Psoas muscle (tissue), 8 donors: ENCODE measurements around the gene CENPO. TPM values are rescaled to one million over a fixed set of nuclear protein-coding genes. Genes with fewer than 3 reads are reported as not detected.

Experiments
- ATAC-seq, 4 donors: fragments of 200-7000 bp; cut with Tn5 transposase; one replicate each; pipeline ENCODE4 v1.9.1; 2020; ENCODE audit warnings: moderate library complexity in 3 of 4, mild to moderate bottlenecking in 2 of 4
- DNase-seq, 2 donors: peaks; one replicate each; pipeline ENCODE4 v3.0.0-alpha.2; 2020
- H3K27ac ChIP-seq: fragments of 200-600 bp; one replicate; pipeline ENCODE4 v1.8.0; 2022
- H3K27me3 ChIP-seq, 3 donors: fragments of 200-600 bp in 1 of 3; one replicate each; pipeline versions ENCODE4 v1.6.1 to v1.8.0; 2013 to 2022; ENCODE audit warnings: low read length in 2 of 3, mild to moderate bottlenecking in 2 of 3, moderate library complexity in 1 of 3; ENCODE audit not compliant: insufficient read depth in 3 of 3
- H3K36me3 ChIP-seq, 2 donors: fragments of 200-600 bp in 1 of 2; one replicate each; pipeline versions ENCODE4 v1.6.1 to v1.8.0; 2013 to 2022; ENCODE audit warnings: low read depth in 1 of 2, mild to moderate bottlenecking in 1 of 2, moderate library complexity in 1 of 2; ENCODE audit not compliant: insufficient read depth in 1 of 2
- H3K4me1 ChIP-seq: fragments of 200-600 bp; one replicate; pipeline ENCODE4 v1.8.0; 2022
- H3K4me3 ChIP-seq: fragments of 200-600 bp; one replicate; pipeline ENCODE4 v1.8.0; 2022; ENCODE audit warnings: mild to moderate bottlenecking
- H3K9me3 ChIP-seq: fragments of 200-600 bp; one replicate; pipeline ENCODE4 v1.8.0; 2022
- CTCF ChIP-seq: fragments of 200-600 bp; IDR thresholded peaks from one replicate; pipeline ENCODE4 v1.8.0; 2022; ENCODE audit warnings: antibody characterized with exemption
- WGBS, 3 donors: extraction: QIAGEN DNeasy Blood & Tissue Kit; methylation state at CpG; one replicate each; pipeline versions ENCODE4 v1.1.6 to v1.1.7; 2013; 5-methylcytosine and 5-hydroxymethylcytosine counted together
- intact Hi-C, 2 donors: fragments of 100-400 bp; cut with DNase I; formaldehyde crosslinking; loops; one replicate each; pipeline versions ENCODE4 v1.11.0 to v1.14.2; 2022
- polyA plus RNA-seq, 3 donors: library from polyadenylated mRNA; stranded (reverse); fragments of 200-250 nt; gene quantifications; one replicate each; pipeline ENCODE4 v1.2.3, GENCODE V29; 2013
- total RNA-seq, 4 donors: library from RNA; stranded (reverse); fragmentation: NEBNext Ultra II Directional in 2 of 4; extraction: Animal tissue kit (Norgen Biotek cat#: 25700) in 2 of 4; gene quantifications; one replicate each; pipeline versions ENCODE4 v1.2.1 to v1.2.4, GENCODE V29; 2021 to 2023
- donor health status: healthy with polysubstance abuse.
- donor health status: DM: no; HTN: no; CAD: no; lungs with moderate emphysema.
- donor health status: Bipolar disorder and iron deficiency.
- donor health status: healthy.
- donor health status: DM: yes; HTN: yes; CAD: no.
- donor health status: DM: no; HTN: no; CAD: no.
- donor health status: DM: no; HTN: no; CAD: no.
- donor health status: DM: yes; HTN: yes; CAD: no.

CENPO gene
- total and polyA plus RNA-seq, 7 donors = 1.6 to 5.4 (median 2.8) TPM

DNA sequence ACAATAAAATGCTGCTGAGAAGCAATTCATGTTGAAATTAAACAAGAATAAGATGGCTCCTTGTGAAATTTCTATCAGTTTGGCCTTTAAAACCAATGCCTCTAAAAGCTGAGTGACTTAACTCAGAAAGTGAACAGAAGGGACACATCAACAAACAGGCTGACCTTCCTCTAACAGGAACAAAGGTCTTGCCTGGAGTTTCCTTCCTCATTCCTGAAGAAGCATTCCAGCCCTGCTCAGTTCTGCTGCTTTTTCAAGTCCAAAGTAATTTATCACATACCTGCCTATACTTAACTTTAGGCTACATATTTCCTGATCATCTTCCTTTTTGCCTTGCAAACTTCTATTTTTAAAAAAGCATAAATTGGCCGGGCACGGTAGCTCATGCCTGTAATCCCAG lies 14.1 kb upstream of the CENPO start:
- Histone ChIP-seq H3K27ac (no peak overlapping the region), H3K36me3 (no peaks in the 10 kb centered on the region), H3K4me3 (no peak overlapping the region), H3K4me1 (no peaks in the 10 kb centered on the region), H3K9me3 (no peaks in the 10 kb centered on the region), H3K27me3 (no peaks in the 10 kb centered on the region)
- TF ChIP-seq CTCF = no peak
- ATAC-seq (no peak), DNase-seq (no peak)
- intact Hi-C loops = no loop called here
- WGBS, 3 donors = 52 to 78% (median 71%) methylated on average over 2 of the region's 2 CpGs

DNA sequence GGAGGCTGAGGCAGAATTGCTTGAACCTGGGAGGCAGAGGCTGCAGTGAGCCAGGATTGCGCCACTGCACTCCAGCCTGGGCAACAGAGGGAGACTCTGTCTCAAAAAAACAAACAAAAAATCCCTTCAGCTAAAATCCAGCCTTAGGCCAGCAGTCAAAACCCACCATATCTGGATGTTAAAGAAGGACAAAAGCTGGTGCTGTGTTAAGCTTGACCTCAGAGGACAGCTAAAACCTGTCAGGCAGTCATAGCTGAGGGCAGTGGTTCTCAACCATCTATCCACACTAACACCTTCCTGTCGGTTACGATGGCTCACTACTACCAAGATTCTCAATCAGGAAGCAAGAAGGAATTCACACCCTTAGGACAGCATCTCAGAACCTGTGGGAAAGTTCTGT lies 9.6 kb upstream of the CENPO start:
- ATAC-seq (no peak), DNase-seq (no peak)
- H3K9me3 ChIP-seq = no peaks in the 10 kb centered on the region
- no peak for TF ChIP-seq CTCF
- no peak overlapping the region for H3K4me3 ChIP-seq
- H3K27ac ChIP-seq = no peak overlapping the region
- 81 to 89% (median 85%) methylated on average over 3 of the region's 3 CpGs for WGBS, 3 donors
- no peaks in the 10 kb centered on the region for H3K4me1 ChIP-seq
- intact Hi-C loops = no loop called here
- no peaks in the 10 kb centered on the region for H3K27me3 ChIP-seq
- H3K36me3 ChIP-seq = peaks cover 0 to 2% of the 10 kb centered on the region in 2 donors

- H3K4me1 ChIP-seq = no peaks in the 10 kb centered on the region
- no peak for TF ChIP-seq CTCF
- no peaks in the 10 kb centered on the region for H3K27me3 ChIP-seq
- H3K27ac ChIP-seq = no peak overlapping the region
- DNase-seq (no peak), ATAC-seq (no peak)
- 70 to 79% (median 77%) methylated on average over 6 of the region's 6 CpGs for WGBS, 3 donors
- peaks cover 0 to 19% of the 10 kb centered on the region in 2 donors for H3K36me3 ChIP-seq
- intact Hi-C loops = no loop called here
- H3K9me3 ChIP-seq = no peaks in the 10 kb centered on the region
- no peak overlapping the region for H3K4me3 ChIP-seq
These were observed 7.4 kb upstream of the CENPO start for GRCh38 chr2:24785671-24786321.

DNA sequence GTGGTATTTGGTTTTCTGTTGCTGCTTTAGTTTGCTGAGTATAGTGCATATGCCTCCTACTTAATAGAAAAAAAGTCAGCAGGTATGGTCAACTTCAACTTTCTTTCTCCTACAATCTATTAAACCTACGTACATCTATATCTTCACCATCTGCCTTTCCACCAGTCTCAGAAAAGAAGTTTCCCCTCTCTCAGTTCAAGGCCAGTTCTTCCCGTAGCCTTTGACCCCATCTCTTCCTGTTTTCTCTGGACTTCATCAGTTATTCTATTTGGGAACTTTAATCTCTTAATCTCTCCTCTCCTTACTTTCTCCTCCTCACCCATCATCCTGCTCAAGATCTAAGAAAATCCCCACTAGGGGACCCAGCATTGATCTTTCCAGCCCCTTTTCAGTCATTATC lies 5.7 kb upstream of the CENPO start:
- intact Hi-C loops = no loop called here
- H3K36me3 ChIP-seq = peaks cover 0 to 19% of the 10 kb centered on the region in 2 donors
- no peaks in the 10 kb centered on the region for H3K9me3 ChIP-seq
- TF ChIP-seq CTCF = no peak
- no peaks in the 10 kb centered on the region for H3K27me3 ChIP-seq
- no peak overlapping the region for H3K27ac ChIP-seq
- DNase-seq (no peak), ATAC-seq (no peak)
- WGBS, 3 donors = 71 to 85% (median 81%) methylated on average over 2 of the region's 2 CpGs
- H3K4me3 ChIP-seq = no peak overlapping the region
- no peaks in the 10 kb centered on the region for H3K4me1 ChIP-seq

- 52 to 73% (median 72%) methylated on average over 3 of the region's 3 CpGs for WGBS, 3 donors
- Histone ChIP-seq H3K4me1 (peaks cover 3% of the 10 kb centered on the region), H3K9me3 (no peaks in the 10 kb centered on the region), H3K4me3 (no peak overlapping the region), H3K36me3 (peaks cover 0 to 19% of the 10 kb centered on the region in 2 donors), H3K27ac (no peak overlapping the region), H3K27me3 (no peaks in the 10 kb centered on the region)
- ATAC-seq (no peak), DNase-seq (no peak)
- TF ChIP-seq CTCF = no peak
- intact Hi-C loops = no loop called here
These were observed 4.4 kb upstream of the CENPO start for GRCh38 chr2:24788816-24789215.
